Activated B cell treated with CpG ODN at 0.5 μM for 24 hours (primary cell): ENCODE data around the gene GPR146. TPM values are rescaled to one million over a fixed set of nuclear protein-coding genes. Genes with fewer than 3 reads are reported as not detected.

Experiments used
- ATAC-seq: fragments of 200-7000 bp; cut with Tn5 transposase; one replicate; pipeline ENCODE4 v1.10.0; 2021; ENCODE audit warnings: low read depth, mild to moderate bottlenecking, moderate library complexity
- CTCF ChIA-PET: fragments of 350-600 bp; sonication (Branson Sonifier 250); formaldehyde crosslinking; loops from one replicate; lab custom pipeline; 2021; ENCODE audit warnings: antibody characterized with exemption; lab: Charles Lee
- POLR2A ChIA-PET: fragments of 350-600 bp; sonication (Branson Sonifier 250); formaldehyde crosslinking; loops from one replicate; lab custom pipeline; 2021; ENCODE audit warnings: antibody characterized with exemption; lab: Charles Lee
- DNase-seq: peaks from one replicate; pipeline ENCODE4 v3.0.0; 2022
- H3K27ac Mint-ChIP-seq: one replicate; pipeline ENCODE4 v1.8.0; 2020; ENCODE audit warnings: mixed read lengths
- H3K27me3 Mint-ChIP-seq: one replicate; pipeline ENCODE4 v1.8.0; 2021; ENCODE audit warnings: mixed read lengths
- H3K36me3 Mint-ChIP-seq: one replicate; pipeline ENCODE4 v1.8.0; 2021; ENCODE audit warnings: low read depth, mixed read lengths
- H3K4me1 Mint-ChIP-seq: one replicate; pipeline ENCODE4 v1.8.0; 2021; ENCODE audit warnings: mixed read lengths
- H3K4me3 Mint-ChIP-seq: one replicate; pipeline ENCODE4 v1.8.0; 2020; ENCODE audit warnings: mild to moderate bottlenecking, mixed read lengths
- H3K9me3 Mint-ChIP-seq: one replicate; pipeline ENCODE4 v1.8.0; 2020; ENCODE audit warnings: mixed read lengths
- intact Hi-C: fragments of 100-400 bp; cut with micrococcal nuclease; formaldehyde crosslinking; loops from one replicate; pipeline ENCODE4 v1.15.1; 2024
- total RNA-seq: library from RNA; stranded (reverse); gene quantifications from 2 replicates; pipeline ENCODE4 v1.2.3, GENCODE V29; 2022
- TF ChIP-seq, protein P1 (sequence below): fragments of 200-600 bp; IDR thresholded peaks from one replicate; pipeline ENCODE4 v1.8.0; 2022; ENCODE audit warnings: antibody characterized with exemption, mild to moderate bottlenecking

GPR146 gene
- total RNA-seq, 1 donor from 2014 or later, result 6.9 TPM

DNA sequence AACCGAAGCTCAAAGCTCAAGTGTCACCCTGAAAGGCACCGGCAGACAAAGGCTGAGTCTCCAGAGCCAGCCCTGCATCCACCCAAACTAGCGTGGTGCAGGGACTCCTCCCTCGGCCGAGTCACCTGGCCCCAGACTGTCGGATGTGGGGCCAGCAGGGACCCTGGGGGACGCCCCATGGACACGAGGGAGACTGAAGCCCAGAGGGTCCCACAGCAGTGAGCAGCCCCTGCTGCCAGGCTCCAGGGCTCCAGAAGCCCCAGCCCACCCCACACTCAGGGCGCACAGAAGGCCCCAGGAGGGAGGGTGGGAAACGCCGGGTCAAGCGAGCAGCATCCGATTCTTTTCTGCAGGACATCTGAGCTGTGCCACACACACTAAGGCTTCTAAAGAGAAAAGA, 20.2 kb downstream of the GPR146 start:
- ATAC-seq (no peak), DNase-seq (no peak)
- Mint-ChIP-seq H3K9me3 (no peaks in the 10 kb centered on the region), H3K27me3 (peaks cover 5% of the 10 kb centered on the region), H3K27ac (no peak overlapping the region), H3K4me3 (no peak overlapping the region), H3K36me3 (no peaks in the 10 kb centered on the region), H3K4me1 (peaks cover 50% of the 10 kb centered on the region)
- CTCF ChIA-PET, result interaction anchor here (0.9 to 7.7 kb wide), 11 partner anchors 8 to 110 kb away, joined by 3 to 331 read pairs (median 6); partner anchors contain the start of gene GPR146
- TF ChIP-seq, protein P1, sequence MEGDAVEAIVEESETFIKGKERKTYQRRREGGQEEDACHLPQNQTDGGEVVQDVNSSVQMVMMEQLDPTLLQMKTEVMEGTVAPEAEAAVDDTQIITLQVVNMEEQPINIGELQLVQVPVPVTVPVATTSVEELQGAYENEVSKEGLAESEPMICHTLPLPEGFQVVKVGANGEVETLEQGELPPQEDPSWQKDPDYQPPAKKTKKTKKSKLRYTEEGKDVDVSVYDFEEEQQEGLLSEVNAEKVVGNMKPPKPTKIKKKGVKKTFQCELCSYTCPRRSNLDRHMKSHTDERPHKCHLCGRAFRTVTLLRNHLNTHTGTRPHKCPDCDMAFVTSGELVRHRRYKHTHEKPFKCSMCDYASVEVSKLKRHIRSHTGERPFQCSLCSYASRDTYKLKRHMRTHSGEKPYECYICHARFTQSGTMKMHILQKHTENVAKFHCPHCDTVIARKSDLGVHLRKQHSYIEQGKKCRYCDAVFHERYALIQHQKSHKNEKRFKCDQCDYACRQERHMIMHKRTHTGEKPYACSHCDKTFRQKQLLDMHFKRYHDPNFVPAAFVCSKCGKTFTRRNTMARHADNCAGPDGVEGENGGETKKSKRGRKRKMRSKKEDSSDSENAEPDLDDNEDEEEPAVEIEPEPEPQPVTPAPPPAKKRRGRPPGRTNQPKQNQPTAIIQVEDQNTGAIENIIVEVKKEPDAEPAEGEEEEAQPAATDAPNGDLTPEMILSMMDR, result no peak
- POLR2A ChIA-PET, result interaction anchor here (0.6 to 7.4 kb wide), 6 partner anchors 39 to 89 kb away, joined by 3 to 148 read pairs (median 11); partner anchors contain the start of gene COX19
- intact Hi-C loops, result loop anchor here (10.0 kb wide), 1 partner anchor 250 kb away; no protein-coding TSS in a partner anchor

DNA sequence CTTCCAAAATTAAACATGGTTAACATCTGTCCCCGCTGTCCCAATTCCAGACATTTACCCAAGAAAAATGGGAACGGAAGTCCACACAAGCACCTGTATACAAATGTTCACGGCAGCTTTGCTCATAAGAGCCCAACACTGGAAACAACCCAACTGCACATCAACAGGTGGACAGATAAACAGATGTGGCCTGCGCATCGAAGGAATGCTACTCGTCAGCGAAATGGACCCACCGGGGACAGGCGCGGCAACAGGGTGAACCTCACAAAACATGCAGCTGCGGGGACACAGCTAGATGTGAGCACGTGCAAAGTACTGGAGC, 20.9 kb downstream of the GPR146 start:
- no peak for DNase-seq
- H3K4me3 Mint-ChIP-seq, result peak overlapping the region; percentile 73
- intact Hi-C loops, result loop anchor here (1.0 to 10.0 kb wide), 4 partner anchors 72 to 250 kb away; no protein-coding TSS in a partner anchor
- POLR2A ChIA-PET, result interaction anchor here (0.5 to 7.4 kb wide), 9 partner anchors 20 to 155 kb away, joined by 3 to 148 read pairs (median 9); partner anchors contain the start of genes COX19, GPR146 and ZFAND2A
- no peak overlapping the region for H3K27ac Mint-ChIP-seq
- no peak for ATAC-seq
- CTCF ChIA-PET, result interaction anchor here (0.6 to 7.7 kb wide), 23 partner anchors 9 to 155 kb away, joined by 3 to 331 read pairs (median 5); partner anchors contain the start of genes COX19 and GPR146
- peaks cover 46% of the 10 kb centered on the region for H3K4me1 Mint-ChIP-seq
- H3K36me3 Mint-ChIP-seq, result no peaks in the 10 kb centered on the region
- peaks cover 5% of the 10 kb centered on the region for H3K27me3 Mint-ChIP-seq
- TF ChIP-seq, protein P1, result no peak
- H3K9me3 Mint-ChIP-seq, result no peaks in the 10 kb centered on the region

DNA sequence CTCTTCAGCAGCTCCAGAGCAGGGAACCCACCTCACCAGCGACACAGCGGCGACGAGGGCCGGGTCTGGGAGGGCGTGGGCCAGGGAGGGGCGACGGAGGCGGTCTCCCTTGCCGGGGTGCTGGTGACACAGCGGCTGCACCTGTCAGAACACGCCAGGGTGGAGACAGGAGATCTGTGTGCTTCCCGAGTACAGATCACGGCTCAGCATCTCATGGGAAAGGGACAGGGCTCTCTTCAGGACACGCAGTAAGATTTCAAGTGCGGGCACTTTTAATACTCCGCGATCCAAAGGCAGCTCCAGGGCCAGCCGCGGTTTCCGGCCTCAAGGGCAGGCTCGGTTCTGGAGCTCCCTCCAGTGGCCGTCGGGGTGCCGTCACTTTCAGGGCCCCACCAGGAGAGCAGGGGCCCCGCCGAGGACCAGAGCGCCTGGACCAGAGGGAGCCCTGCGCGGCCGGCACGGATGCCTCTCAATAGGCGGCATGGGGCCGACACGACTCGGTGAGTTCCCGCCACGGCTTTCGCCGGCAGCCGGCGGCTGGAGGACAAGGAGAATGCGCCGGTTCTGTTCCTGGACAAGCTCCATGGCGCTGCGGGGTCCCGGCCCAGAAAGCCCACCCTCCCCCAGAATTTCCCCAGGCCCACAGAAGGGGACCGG, 21.4 kb downstream of the GPR146 start:
- TF ChIP-seq, protein P1, result peak; percentile 67
- POLR2A ChIA-PET, result interaction anchor here (0.5 to 7.4 kb wide), 10 partner anchors 21 to 155 kb away, joined by 3 to 148 read pairs (median 8); partner anchors contain the start of genes COX19, GPR146 and ZFAND2A
- intact Hi-C loops, result loop anchor here (1.0 to 10.0 kb wide), 4 partner anchors 72 to 251 kb away; no protein-coding TSS in a partner anchor
- H3K4me3 Mint-ChIP-seq, result peak overlapping the region; percentile 73
- no peak overlapping the region for H3K27ac Mint-ChIP-seq
- CTCF ChIA-PET, result interaction anchor here (0.6 to 7.7 kb wide), 23 partner anchors 10 to 155 kb away, joined by 3 to 331 read pairs (median 5); partner anchors contain the start of genes COX19 and GPR146
- peaks cover 5% of the 10 kb centered on the region for H3K27me3 Mint-ChIP-seq
- DNase-seq (peak; percentile 83), ATAC-seq (peak; percentile 73)
- no peaks in the 10 kb centered on the region for H3K9me3 Mint-ChIP-seq
- no peaks in the 10 kb centered on the region for H3K36me3 Mint-ChIP-seq
- H3K4me1 Mint-ChIP-seq, result peaks cover 41% of the 10 kb centered on the region

DNA sequence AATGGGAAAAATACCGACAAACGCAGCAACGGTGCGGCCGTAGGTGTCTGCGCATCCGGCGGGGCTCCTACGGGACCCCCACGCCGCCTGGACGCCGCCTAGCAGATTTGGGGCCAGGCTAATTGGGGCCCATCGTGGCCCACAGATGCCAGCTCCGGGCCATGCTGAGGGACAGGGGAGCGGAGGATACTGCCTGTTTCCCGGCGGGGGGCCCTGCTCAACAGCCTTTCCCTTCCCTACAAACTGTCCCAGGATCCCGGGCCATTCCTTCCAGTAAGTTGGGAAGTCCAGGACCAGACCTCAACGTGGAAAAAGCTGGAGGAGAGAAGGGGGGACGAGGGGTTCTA, 21.9 kb downstream of the GPR146 start:
- H3K36me3 Mint-ChIP-seq, result no peaks in the 10 kb centered on the region
- H3K27ac Mint-ChIP-seq, result no peak overlapping the region
- H3K4me3 Mint-ChIP-seq, result no peak overlapping the region
- no peaks in the 10 kb centered on the region for H3K9me3 Mint-ChIP-seq
- DNase-seq (no peak), ATAC-seq (no peak)
- CTCF ChIA-PET, result interaction anchor here (0.5 to 7.7 kb wide), 18 partner anchors 18 to 156 kb away, joined by 3 to 331 read pairs (median 7); partner anchors contain the start of genes COX19 and GPR146
- peaks cover 5% of the 10 kb centered on the region for H3K27me3 Mint-ChIP-seq
- TF ChIP-seq, protein P1, result no peak
- POLR2A ChIA-PET, result interaction anchor here (1.0 to 7.4 kb wide), 9 partner anchors 21 to 110 kb away, joined by 3 to 148 read pairs (median 9); partner anchors contain the start of genes COX19, GPR146 and ZFAND2A
- peaks cover 36% of the 10 kb centered on the region for H3K4me1 Mint-ChIP-seq
- intact Hi-C loops, result loop anchor here (5.0 to 10.0 kb wide), 2 partner anchors 111 to 251 kb away; no protein-coding TSS in a partner anchor

DNA sequence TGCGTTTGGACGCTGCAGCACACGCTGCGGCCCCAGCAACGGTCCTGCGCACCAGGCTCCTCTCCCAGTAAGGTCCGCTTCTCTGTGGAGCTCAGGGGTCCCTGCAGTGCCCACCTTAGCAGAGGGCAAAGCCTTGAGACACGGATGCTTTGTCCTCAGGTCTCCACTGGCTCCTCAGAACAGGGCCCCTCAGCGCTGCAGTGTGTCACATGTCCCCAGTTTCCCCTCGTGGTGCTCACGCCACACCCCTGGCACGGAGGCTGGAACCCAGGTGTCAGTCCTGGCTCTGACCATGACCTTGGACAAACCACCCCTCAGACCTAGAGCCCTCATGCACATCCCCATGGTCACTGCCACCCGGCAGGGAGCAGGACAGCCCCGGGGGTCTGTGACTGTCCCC, 23.7 kb downstream of the GPR146 start:
- Mint-ChIP-seq H3K4me3 (no peak overlapping the region), H3K9me3 (no peaks in the 10 kb centered on the region), H3K4me1 (peaks cover 20% of the 10 kb centered on the region), H3K27ac (no peak overlapping the region), H3K27me3 (peaks cover 3% of the 10 kb centered on the region), H3K36me3 (no peaks in the 10 kb centered on the region)
- DNase-seq (no peak), ATAC-seq (no peak)
- TF ChIP-seq, protein P1, result no peak
- POLR2A ChIA-PET, result interaction anchor here (0.8 to 1.2 kb wide), 2 partner anchors 74 to 76 kb away, joined by 3 to 4 read pairs; no protein-coding TSS in a partner anchor
- intact Hi-C loops, result loop anchor here (5.0 to 10.0 kb wide), 2 partner anchors 109 to 253 kb away; no protein-coding TSS in a partner anchor
- CTCF ChIA-PET, result interaction anchor here (0.7 to 2.1 kb wide), 2 partner anchors 75 to 108 kb away, joined by 3 to 20 read pairs; no protein-coding TSS in a partner anchor
